K562 (cell line): ENCODE data around the gene EIF4G2. TPM values are rescaled to one million over a fixed set of nuclear protein-coding genes. Genes with fewer than 3 reads are reported as not detected.

Experiments
- BCLAF1 ChIP-seq, 2 experiments: fragments of 450-650 bp in 1 of 2; IDR thresholded peaks; 2 replicates each; pipeline ENCODE4 v1.6.1; 2011 to 2017; ENCODE audit warnings: low read depth in 2 of 2, antibody characterized with exemption in 1 of 2, borderline replicate concordance in 1 of 2, low read length in 1 of 2, mild to moderate bottlenecking in 1 of 2, mixed read lengths in 1 of 2; ENCODE audit not compliant: control insufficient read depth in 1 of 2
- IRF2 ChIP-seq: sonication (generic); formaldehyde crosslinking; IDR thresholded peaks from 2 replicates; pipeline ENCODE4 v1.8.1; 2022; ENCODE audit warnings: mild to moderate bottlenecking, missing genetic modification reagents
- KAT7 ChIP-seq: sonication (generic); formaldehyde crosslinking; IDR thresholded peaks from 2 replicates; pipeline ENCODE4 v1.8.0; 2022; ENCODE audit warnings: missing genetic modification reagents, mild to moderate bottlenecking, borderline replicate concordance
- MEIS2 ChIP-seq: fragments of 450-650 bp; IDR thresholded peaks from 2 replicates; pipeline ENCODE4 v1.6.1; 2014; ENCODE audit warnings: mild to moderate bottlenecking; ENCODE audit not compliant: partially characterized antibody
- MXD1 ChIP-seq: fragments of 250-450 bp; sonication (Bioruptor Pico); IDR thresholded peaks from 2 replicates; pipeline ENCODE4 v1.8.0; 2021; ENCODE audit warnings: borderline replicate concordance, mild to moderate bottlenecking, moderate library complexity; ENCODE audit not compliant: poor library complexity, severe bottlenecking
- NCOA6 ChIP-seq: fragments of 450-650 bp; IDR thresholded peaks from 2 replicates; pipeline ENCODE4 v1.6.1; 2017; ENCODE audit warnings: mild to moderate bottlenecking
- NUFIP1 ChIP-seq: fragments of 450-650 bp; IDR thresholded peaks from 2 replicates; pipeline ENCODE4 v1.6.1; 2018; ENCODE audit not compliant: partially characterized antibody
- polyA plus RNA-seq, 8 experiments: library from polyadenylated mRNA; depleted of rRNA in 4 of 8; stranded (reverse) in 5 of 8; unstranded in 3 of 8; fragments of >200 nt; fragmentation: Nextera tagmentation in 2 of 8; fragmentation: Illumina TruSeq in 1 of 8; extraction: Ambion mirVana in 2 of 8; extraction: Trizol in 1 of 8; gene quantifications; 2 replicates each; pipeline versions ENCODE4 v1.2.1 to v1.2.3, GENCODE V29; 2011 to 2014; ENCODE audit warnings: inconsistent platforms in 1 of 8, missing spikeins in 1 of 8
- total RNA-seq, 7 experiments: library from RNA; depleted of rRNA in 6 of 7; stranded (reverse); fragments of >200 nt in 6 of 7; fragmentation: Illumina TruSeq in 2 of 7; extraction: Trizol in 2 of 7; gene quantifications; 2 replicates each; pipeline versions ENCODE4 v1.2.1 to v1.2.3, GENCODE V29; 2011 to 2021; ENCODE audit warnings: low replicate concordance in 1 of 7
- TF ChIP-seq, protein P1 (sequence below), 3 experiments: fragments of 200-800 bp in 1 of 3; fragments of 250-450 bp in 1 of 3; fragments of 450-650 bp in 1 of 3; sonication (Bioruptor Pico) in 1 of 3; sonication (Bioruptor generic) in 1 of 3; formaldehyde crosslinking in 1 of 3; IDR thresholded peaks; 2 replicates each; pipeline versions ENCODE4 v1.6.1 to v1.8.0; 2016 to 2022; ENCODE audit warnings: mild to moderate bottlenecking in 2 of 3, missing genetic modification characterization in 2 of 3, missing compliant biosample characterization in 1 of 3, moderate library complexity in 1 of 3

Gene EIF4G2
- total and polyA plus RNA-seq, 9 of the 15 experiments (the other 6 are each of a cell fraction or from before 2014, with no cell fraction given): 206 to 790 (median 646) TPM

GRCh38 chr11:10844796-10845195 lies 36.1 kb upstream of the EIF4G2 start (continued):
- TF ChIP-seq BCLAF1 (IDR thresholded peaks at IDR 0.05; ENCODE audit: borderline replicate concordance in 1 of 2, control insufficient read depth in 1 of 2, low read depth in 2 of 2, low read length in 1 of 2): no peak
- no peak for TF ChIP-seq MXD1
- TF ChIP-seq IRF2 (CRISPR knock-in tag): no peak
- TF ChIP-seq KAT7 (CRISPR knock-in tag): no peak
- TF ChIP-seq, protein P1, sequence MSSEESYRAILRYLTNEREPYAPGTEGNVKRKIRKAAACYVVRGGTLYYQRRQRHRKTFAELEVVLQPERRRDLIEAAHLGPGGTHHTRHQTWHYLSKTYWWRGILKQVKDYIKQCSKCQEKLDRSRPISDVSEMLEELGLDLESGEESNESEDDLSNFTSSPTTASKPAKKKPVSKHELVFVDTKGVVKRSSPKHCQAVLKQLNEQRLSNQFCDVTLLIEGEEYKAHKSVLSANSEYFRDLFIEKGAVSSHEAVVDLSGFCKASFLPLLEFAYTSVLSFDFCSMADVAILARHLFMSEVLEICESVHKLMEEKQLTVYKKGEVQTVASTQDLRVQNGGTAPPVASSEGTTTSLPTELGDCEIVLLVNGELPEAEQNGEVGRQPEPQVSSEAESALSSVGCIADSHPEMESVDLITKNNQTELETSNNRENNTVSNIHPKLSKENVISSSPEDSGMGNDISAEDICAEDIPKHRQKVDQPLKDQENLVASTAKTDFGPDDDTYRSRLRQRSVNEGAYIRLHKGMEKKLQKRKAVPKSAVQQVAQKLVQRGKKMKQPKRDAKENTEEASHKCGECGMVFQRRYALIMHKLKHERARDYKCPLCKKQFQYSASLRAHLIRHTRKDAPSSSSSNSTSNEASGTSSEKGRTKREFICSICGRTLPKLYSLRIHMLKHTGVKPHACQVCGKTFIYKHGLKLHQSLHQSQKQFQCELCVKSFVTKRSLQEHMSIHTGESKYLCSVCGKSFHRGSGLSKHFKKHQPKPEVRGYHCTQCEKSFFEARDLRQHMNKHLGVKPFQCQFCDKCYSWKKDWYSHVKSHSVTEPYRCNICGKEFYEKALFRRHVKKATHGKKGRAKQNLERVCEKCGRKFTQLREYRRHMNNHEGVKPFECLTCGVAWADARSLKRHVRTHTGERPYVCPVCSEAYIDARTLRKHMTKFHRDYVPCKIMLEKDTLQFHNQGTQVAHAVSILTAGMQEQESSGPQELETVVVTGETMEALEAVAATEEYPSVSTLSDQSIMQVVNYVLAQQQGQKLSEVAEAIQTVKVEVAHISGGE (CRISPR knock-in tag; IDR thresholded peaks at IDR 0.05): no peak
- TF ChIP-seq NCOA6: no peak
- no peak for TF ChIP-seq MEIS2
- no peak for TF ChIP-seq NUFIP1
